ENCODE results near the gene DDA1.

The DDA1 gene

GRCh38 chr19:17332677-17333581, 23.6 kb downstream of the DDA1 start:
- Histone ChIP-seq H3K4me1 (ENCODE audit: low read length) (0 out of 2 replicates have a peak, but pooled peaks cover 5% of the 10 kb centered on the region), H3K36me3 (replicated peaks; ENCODE audit: insufficient read depth, low read length) (no peaks in the 10 kb centered on the region), H3K27ac (ENCODE audit: low read length) (no peak overlapping the region), H4K20me1 (ENCODE audit: insufficient read depth, low read length) (no peaks in the 10 kb centered on the region), H3F3A (ENCODE audit: insufficient read depth, low read length) (peaks cover 18% of the 10 kb centered on the region), H3K9ac (ENCODE audit: low read length) (no peak overlapping the region), H3K79me2 (ENCODE audit: low read length) (peaks cover 1% of the 10 kb centered on the region), H2AFZ (ENCODE audit: low read length) (no peak overlapping the region), H3K9me3 (replicated peaks; ENCODE audit: insufficient read depth, low read length) (no peaks in the 10 kb centered on the region), H3K4me2 (ENCODE audit: low read depth, low read length) (no peak overlapping the region), H3K4me3 (ENCODE audit: low read length) (no peak overlapping the region), H3K27me3 (replicated peaks; ENCODE audit: insufficient read depth, low read length) (peaks cover 31% of the 10 kb centered on the region), H3K9me2 (replicated peaks; ENCODE audit: insufficient read depth, low read length) (no peaks in the 10 kb centered on the region)
- no peak for TF ChIP-seq EZH2 (optimal IDR thresholded peaks at IDR 0.05; ENCODE audit: low read depth, low read length)
- TF ChIP-seq EZH2phosphoT487 (IDR thresholded peaks at IDR 0.05; ENCODE audit: low read length) = no peak
- TF ChIP-seq CTCF (IDR thresholded peaks at IDR 0.05; ENCODE audit: low read length) = no peak
- peak; percentile 37 for DNase-seq

- Histone ChIP-seq H3K4me2 (ENCODE audit: low read depth, low read length) (peak overlapping the region; percentile 87), H3K27me3 (replicated peaks; ENCODE audit: insufficient read depth, low read length) (peaks cover 26% of the 10 kb centered on the region), H3K36me3 (replicated peaks; ENCODE audit: insufficient read depth, low read length) (no peaks in the 10 kb centered on the region), H3K9me2 (replicated peaks; ENCODE audit: insufficient read depth, low read length) (no peaks in the 10 kb centered on the region), H3K4me1 (ENCODE audit: low read length) (peaks cover 10% of the 10 kb centered on the region), H3K27ac (ENCODE audit: low read length) (no peak overlapping the region), H3K79me2 (ENCODE audit: low read length) (peaks cover 10% of the 10 kb centered on the region), H4K20me1 (ENCODE audit: insufficient read depth, low read length) (no peaks in the 10 kb centered on the region), H3K4me3 (ENCODE audit: low read length) (peak overlapping the region; percentile 69), H3F3A (ENCODE audit: insufficient read depth, low read length) (peaks cover 18% of the 10 kb centered on the region), H3K9ac (ENCODE audit: low read length) (peak overlapping the region; percentile 41; the same call in 1 of the 2 replicates), H2AFZ (ENCODE audit: low read length) (peak overlapping the region; percentile 83), H3K9me3 (replicated peaks; ENCODE audit: insufficient read depth, low read length) (no peaks in the 10 kb centered on the region)
- TF ChIP-seq EZH2 (optimal IDR thresholded peaks at IDR 0.05; ENCODE audit: low read depth, low read length) (no peak), CTCF (IDR thresholded peaks at IDR 0.05; ENCODE audit: low read length) (no peak), EZH2phosphoT487 (IDR thresholded peaks at IDR 0.05; ENCODE audit: low read length) (no peak)
- peak; percentile 43 for DNase-seq
Measured at GRCh38 chr19:17333611-17334413, 24.4 kb downstream of the DDA1 start.

- DNase-seq = peak; percentile 97
- H3K4me2 ChIP-seq (ENCODE audit: low read depth, low read length) = peak within 1 kb of the TSS; percentile 87
- no peak within 1 kb of the TSS for H3K27ac ChIP-seq (ENCODE audit: low read length)
- H3F3A ChIP-seq (ENCODE audit: insufficient read depth, low read length) = peaks cover 18% of the 10 kb centered on the region
- peak within 1 kb of the TSS; percentile 69 for H3K4me3 ChIP-seq (ENCODE audit: low read length)
- peaks cover 10% of the 10 kb centered on the region for H3K4me1 ChIP-seq (ENCODE audit: low read length)
- peaks cover 17% of the 10 kb centered on the region for H3K27me3 ChIP-seq (replicated peaks; ENCODE audit: insufficient read depth, low read length)
- TF ChIP-seq EZH2phosphoT487 (IDR thresholded peaks at IDR 0.05; ENCODE audit: low read length) = no peak
- no peak for TF ChIP-seq EZH2 (optimal IDR thresholded peaks at IDR 0.05; ENCODE audit: low read depth, low read length)
- no peak for TF ChIP-seq CTCF (IDR thresholded peaks at IDR 0.05; ENCODE audit: low read length)
- peak within 1 kb of the TSS; percentile 41; the same call in 1 of the 2 replicates for H3K9ac ChIP-seq (ENCODE audit: low read length)
- H3K79me2 ChIP-seq (ENCODE audit: low read length) = peaks cover 12% of the 10 kb centered on the region
- no peaks in the 10 kb centered on the region for H3K9me3 ChIP-seq (replicated peaks; ENCODE audit: insufficient read depth, low read length)
- no peaks in the 10 kb centered on the region for H3K9me2 ChIP-seq (replicated peaks; ENCODE audit: insufficient read depth, low read length)
- no peaks in the 10 kb centered on the region for H4K20me1 ChIP-seq (ENCODE audit: insufficient read depth, low read length)
- H2AFZ ChIP-seq (ENCODE audit: low read length) = peak within 1 kb of the TSS; percentile 83
- H3K36me3 ChIP-seq (replicated peaks; ENCODE audit: insufficient read depth, low read length) = no peaks in the 10 kb centered on the region
Measured at GRCh38 chr19:17334414-17335409, 25.3 kb downstream of the DDA1 start, which contains the start of gene ANO8. ANO8 (minus strand) TSS chr19:17334855; CDS start chr19:17334670, 185 bp downstream.
